Gastroesophageal sphincter (tissue), 4 donors: ENCODE results near the gene HAT1. TPM values are rescaled to one million over a fixed set of nuclear protein-coding genes. Genes with fewer than 3 reads are reported as not detected.
A peak's percentile ranks its signal among the peaks of the same experiment; 100 is the strongest.

Experiments
- ATAC-seq: fragments of 150-250 bp; one replicate; pipeline ENCODE4 v1.9.1; 2016; ENCODE audit warnings: mild to moderate bottlenecking, moderate library complexity
- H3K27ac ChIP-seq, 4 donors: fragments of 200-600 bp; sonication (generic) in 3 of 4; 1 replicate in 3 of 4; 2 replicates in 1 of 4; pipeline ENCODE4 v1.5.1; 2016 to 2019
- H3K27me3 ChIP-seq: fragments of 200-600 bp; sonication (generic); one replicate; pipeline ENCODE4 v1.5.1; 2019
- H3K36me3 ChIP-seq, 2 donors: fragments of 200-600 bp; sonication (generic); one replicate each; pipeline ENCODE4 v1.5.1; 2019; ENCODE audit warnings: control low read depth in 1 of 2
- H3K4me1 ChIP-seq, 3 donors: fragments of 200-600 bp; sonication (generic); 1 replicate in 2 of 3; 2 replicates in 1 of 3; pipeline ENCODE4 v1.5.1; 2016 to 2019; ENCODE audit warnings: control low read depth in 2 of 3
- H3K4me3 ChIP-seq, 2 donors: fragments of 200-600 bp; sonication (generic); one replicate each; pipeline ENCODE4 v1.5.1; 2019; ENCODE audit warnings: mild to moderate bottlenecking in 1 of 2, moderate library complexity in 1 of 2
- H3K9me3 ChIP-seq, 3 donors: fragments of 200-600 bp; sonication (generic); one replicate each; pipeline ENCODE4 v1.5.1; 2017 to 2019; ENCODE audit warnings: control low read depth in 2 of 3
- EP300 ChIP-seq: sonication (generic); formaldehyde crosslinking; IDR thresholded peaks from one replicate; pipeline ENCODE4 v1.6.1; 2017; ENCODE audit warnings: antibody characterized with exemption, mild to moderate bottlenecking
- POLR2A ChIP-seq, 2 donors: fragments of 450-650 bp; IDR thresholded peaks; one replicate each; pipeline ENCODE4 v1.6.1; 2017; ENCODE audit warnings: antibody characterized with exemption in 2 of 2, mild to moderate bottlenecking in 2 of 2, moderate library complexity in 1 of 2
- POLR2AphosphoS5 ChIP-seq: sonication (generic); formaldehyde crosslinking; IDR thresholded peaks from one replicate; pipeline ENCODE4 v1.6.1; 2017; ENCODE audit warnings: antibody characterized with exemption
- WGBS, 2 donors: methylation state at CpG; one replicate each; pipeline ENCODE4 v1.1.5; 2018; ENCODE audit warnings: low coverage in 1 of 2; 5-methylcytosine and 5-hydroxymethylcytosine counted together
- total RNA-seq, 4 donors: library from RNA; depleted of rRNA; stranded (reverse); fragments of >200 nt; gene quantifications; one replicate each; pipeline ENCODE4 v1.1.0, GENCODE V29; 2016
- TF ChIP-seq, protein P1 (sequence below), 4 experiments: fragments of 200-600 bp in 2 of 4; fragments of 450-650 bp in 2 of 4; sonication (generic) in 1 of 4; IDR thresholded peaks; one replicate each; pipeline ENCODE4 v1.5.1; 2017 to 2019; ENCODE audit warnings: antibody characterized with exemption in 4 of 4, mild to moderate bottlenecking in 2 of 4, moderate library complexity in 2 of 4

The HAT1 gene
- total RNA-seq, 4 donors from 2014 or later = 25.2 to 34.2 (median 31.3) TPM

DNA sequence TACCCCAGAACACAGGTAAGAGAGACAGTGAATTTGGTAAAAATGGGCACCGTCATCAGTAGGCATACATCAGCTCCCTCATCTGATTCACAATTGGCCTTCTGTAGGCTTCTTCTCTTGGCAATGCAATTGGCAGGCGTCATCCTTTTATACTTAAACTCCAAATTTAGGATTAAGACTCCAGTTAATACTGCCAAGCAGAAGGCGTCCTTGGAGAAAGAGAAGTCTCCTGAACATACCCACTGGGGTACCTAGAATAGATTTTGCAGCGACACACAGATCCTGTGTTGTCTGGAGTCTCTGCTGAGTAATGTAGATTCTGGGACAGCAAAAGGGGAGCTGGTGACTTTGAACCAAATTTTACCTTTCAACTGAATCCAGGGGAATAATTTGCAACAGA, 76.9 kb downstream of the HAT1 start:
- Histone ChIP-seq H3K36me3 (no peaks in the 10 kb centered on the region), H3K4me3 (peak overlapping the region; percentile 74 to 79), H3K9me3 (no peaks in the 10 kb centered on the region), H3K4me1 (peaks cover 0 to 18% (median 13%) of the 10 kb centered on the region in 3 donors), H3K27ac (peak overlapping the region in 3 of 4 donors; percentile 67 to 74 (median 70)), H3K27me3 (no peaks in the 10 kb centered on the region)
- ATAC-seq = no peak
- no peak for TF ChIP-seq POLR2A (IDR thresholded peaks at IDR 0.05)
- TF ChIP-seq POLR2AphosphoS5 = no peak
- TF ChIP-seq EP300 = no peak
- TF ChIP-seq, protein P1, sequence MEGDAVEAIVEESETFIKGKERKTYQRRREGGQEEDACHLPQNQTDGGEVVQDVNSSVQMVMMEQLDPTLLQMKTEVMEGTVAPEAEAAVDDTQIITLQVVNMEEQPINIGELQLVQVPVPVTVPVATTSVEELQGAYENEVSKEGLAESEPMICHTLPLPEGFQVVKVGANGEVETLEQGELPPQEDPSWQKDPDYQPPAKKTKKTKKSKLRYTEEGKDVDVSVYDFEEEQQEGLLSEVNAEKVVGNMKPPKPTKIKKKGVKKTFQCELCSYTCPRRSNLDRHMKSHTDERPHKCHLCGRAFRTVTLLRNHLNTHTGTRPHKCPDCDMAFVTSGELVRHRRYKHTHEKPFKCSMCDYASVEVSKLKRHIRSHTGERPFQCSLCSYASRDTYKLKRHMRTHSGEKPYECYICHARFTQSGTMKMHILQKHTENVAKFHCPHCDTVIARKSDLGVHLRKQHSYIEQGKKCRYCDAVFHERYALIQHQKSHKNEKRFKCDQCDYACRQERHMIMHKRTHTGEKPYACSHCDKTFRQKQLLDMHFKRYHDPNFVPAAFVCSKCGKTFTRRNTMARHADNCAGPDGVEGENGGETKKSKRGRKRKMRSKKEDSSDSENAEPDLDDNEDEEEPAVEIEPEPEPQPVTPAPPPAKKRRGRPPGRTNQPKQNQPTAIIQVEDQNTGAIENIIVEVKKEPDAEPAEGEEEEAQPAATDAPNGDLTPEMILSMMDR (IDR thresholded peaks at IDR 0.05) = no peak
- WGBS, 2 donors = 28 to 39% methylated on average over 3 to 4 of the region's 4 CpGs

DNA sequence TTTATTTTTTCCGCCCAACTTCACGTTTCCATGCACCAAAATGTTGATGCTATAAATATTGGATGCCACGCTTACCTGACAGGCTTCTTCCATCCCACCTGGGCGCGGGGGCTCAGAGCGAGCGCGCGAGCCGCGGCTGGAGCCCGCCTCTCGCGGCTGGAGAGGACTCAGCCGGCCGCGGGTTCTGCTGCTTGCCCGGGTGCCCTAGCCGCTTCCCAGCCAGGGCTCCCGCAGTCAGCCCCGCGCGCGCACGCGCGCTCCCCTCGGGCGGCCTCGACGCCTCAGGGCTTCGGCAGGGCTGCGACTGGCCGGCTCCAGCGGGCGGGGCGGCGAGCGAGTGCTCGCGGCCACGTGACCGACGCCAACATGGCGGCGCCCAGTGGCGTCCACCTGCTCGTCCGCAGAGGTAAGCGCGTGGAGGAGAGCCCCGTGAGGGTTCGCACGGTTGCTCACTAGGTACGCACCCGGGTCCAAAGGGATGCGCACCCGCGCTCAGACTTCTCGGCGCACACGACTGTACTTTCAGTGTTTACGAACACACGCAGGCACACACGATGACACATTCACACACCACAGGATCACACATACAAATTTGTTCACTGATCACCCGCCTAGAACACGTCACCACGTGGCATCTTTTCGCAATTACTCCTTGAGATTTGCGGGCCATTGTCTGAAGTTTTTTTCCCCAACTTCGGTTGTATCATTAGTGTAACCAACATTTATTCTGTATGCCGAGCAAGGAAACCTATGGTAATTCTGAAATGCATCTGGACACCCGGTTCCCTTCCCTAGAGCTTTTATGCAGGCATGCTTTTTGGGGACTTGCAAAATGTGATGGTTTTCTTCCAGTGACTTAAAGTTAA, 77.6 kb downstream of the HAT1 start, which contains the start of gene METAP1D:
Gene METAP1D (plus strand): TSS at position 350 of the 866 bp plus-strand sequence. CDS start 17 bp downstream, at position 367.
- peak; percentile 73 for TF ChIP-seq POLR2AphosphoS5
- no peak for TF ChIP-seq EP300
- peak; percentile 44 to 62 for TF ChIP-seq POLR2A (IDR thresholded peaks at IDR 0.05)
- TF ChIP-seq, protein P1 (IDR thresholded peaks at IDR 0.05) = peak in 3 of 4 experiments; percentile 3 to 19 (median 3)
- no peaks in the 10 kb centered on the region for H3K27me3 ChIP-seq
- peaks cover 0 to 18% (median 13%) of the 10 kb centered on the region in 3 donors for H3K4me1 ChIP-seq
- no peaks in the 10 kb centered on the region for H3K9me3 ChIP-seq
- H3K4me3 ChIP-seq = peak within 1 kb of the TSS; percentile 74 to 79
- peak; percentile 98 for ATAC-seq
- peak within 1 kb of the TSS in 3 of 4 donors; percentile 67 to 74 (median 70) for H3K27ac ChIP-seq
- H3K36me3 ChIP-seq = no peaks in the 10 kb centered on the region
- 0 to 1% methylated on average over 9 to 25 of the region's 73 CpGs for WGBS, 2 donors

DNA sequence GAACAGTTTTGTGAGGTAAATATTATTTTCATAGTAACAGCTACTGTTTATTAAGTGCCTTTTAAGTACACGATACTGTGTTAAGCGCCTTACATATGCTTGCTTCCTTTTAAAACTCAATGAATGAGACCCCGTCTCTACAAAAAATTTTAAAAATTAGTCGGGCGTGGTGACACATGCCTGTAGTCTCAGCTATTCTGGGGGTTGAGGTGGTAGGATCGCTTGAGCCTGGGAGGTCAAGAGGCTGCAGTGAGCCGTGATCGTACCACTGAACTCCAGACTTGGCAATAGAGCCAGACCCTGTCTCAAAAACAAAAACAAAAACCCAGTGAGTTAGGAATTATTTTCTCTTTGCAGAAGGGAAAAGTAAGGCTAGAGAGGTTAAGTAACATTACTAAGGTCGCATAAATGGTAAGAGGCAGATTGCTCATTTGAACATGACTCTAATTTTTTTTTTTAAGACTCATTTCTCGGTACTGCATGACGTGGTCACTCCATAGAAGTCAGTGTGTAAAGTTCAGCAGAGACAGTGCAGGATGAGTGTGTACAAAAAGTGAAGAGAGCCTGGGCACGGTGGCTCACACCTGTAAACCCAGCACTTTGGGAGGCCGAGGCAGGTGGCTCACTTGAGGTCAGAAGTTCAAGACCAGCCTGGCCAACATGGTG, 78.6 kb downstream of the HAT1 start:
- H3K4me3 ChIP-seq = no peak overlapping the region
- WGBS, 2 donors = 76 to 83% methylated on average over 12 to 13 of the region's 13 CpGs
- no peaks in the 10 kb centered on the region for H3K9me3 ChIP-seq
- H3K27me3 ChIP-seq = no peaks in the 10 kb centered on the region
- TF ChIP-seq, protein P1 (IDR thresholded peaks at IDR 0.05) = no peak
- TF ChIP-seq EP300 = no peak
- TF ChIP-seq POLR2A (IDR thresholded peaks at IDR 0.05) = no peak
- no peak for TF ChIP-seq POLR2AphosphoS5
- H3K4me1 ChIP-seq = peaks cover 0 to 18% (median 13%) of the 10 kb centered on the region in 3 donors
- no peak for ATAC-seq
- H3K36me3 ChIP-seq = no peaks in the 10 kb centered on the region
- no peak overlapping the region for H3K27ac ChIP-seq

DNA sequence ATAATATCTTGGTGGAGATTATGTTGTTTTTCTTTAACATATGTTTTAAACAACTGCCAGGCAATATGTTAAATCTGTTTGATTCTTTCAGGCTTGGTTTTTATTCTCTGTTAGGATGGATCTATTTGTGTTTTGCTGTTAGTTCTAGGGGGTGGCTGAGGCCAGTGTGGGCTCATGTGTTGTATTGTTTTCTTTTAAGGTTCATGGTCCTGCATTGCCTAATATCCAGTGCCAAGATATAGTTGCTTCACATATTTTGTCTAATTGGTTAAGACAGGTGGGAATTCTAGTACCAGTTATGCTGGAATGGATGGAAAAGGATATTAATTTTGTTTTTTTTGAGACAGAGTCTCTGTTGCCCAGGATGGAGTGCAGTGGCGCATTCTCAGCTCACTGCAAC, 85.1 kb downstream of the HAT1 start:
- H3K4me3 ChIP-seq = no peak overlapping the region
- no peaks in the 10 kb centered on the region for H3K9me3 ChIP-seq
- no peaks in the 10 kb centered on the region for H3K36me3 ChIP-seq
- H3K4me1 ChIP-seq = no peaks in the 10 kb centered on the region
- TF ChIP-seq POLR2A (IDR thresholded peaks at IDR 0.05) = no peak
- TF ChIP-seq POLR2AphosphoS5 = no peak
- TF ChIP-seq, protein P1 (IDR thresholded peaks at IDR 0.05) = no peak
- no peak for TF ChIP-seq EP300
- ATAC-seq = no peak
- H3K27me3 ChIP-seq = no peaks in the 10 kb centered on the region
- H3K27ac ChIP-seq = no peak overlapping the region
- 100% methylated on average over 1 of the region's 1 CpG for WGBS, 2 donors
